DOHH2 (cell line): ENCODE data around the gene AHSP.

Experiments
- EZH2phosphoT487 ChIP-seq: fragments of 200-600 bp; sonication (generic); IDR thresholded peaks from 2 replicates; pipeline ENCODE4 v1.6.1; 2017; ENCODE audit warnings: borderline replicate concordance, mild to moderate bottlenecking, antibody characterized with exemption, low read length, moderate library complexity, mixed read lengths
- TF ChIP-seq, protein P1 (sequence below): fragments of 200-600 bp; sonication (generic); IDR thresholded peaks from one replicate; pipeline ENCODE4 v1.5.1; 2014; ENCODE audit warnings: antibody characterized with exemption, mild to moderate bottlenecking, low read depth, low read length; ENCODE audit not compliant: poor library complexity, severe bottlenecking

DNA sequence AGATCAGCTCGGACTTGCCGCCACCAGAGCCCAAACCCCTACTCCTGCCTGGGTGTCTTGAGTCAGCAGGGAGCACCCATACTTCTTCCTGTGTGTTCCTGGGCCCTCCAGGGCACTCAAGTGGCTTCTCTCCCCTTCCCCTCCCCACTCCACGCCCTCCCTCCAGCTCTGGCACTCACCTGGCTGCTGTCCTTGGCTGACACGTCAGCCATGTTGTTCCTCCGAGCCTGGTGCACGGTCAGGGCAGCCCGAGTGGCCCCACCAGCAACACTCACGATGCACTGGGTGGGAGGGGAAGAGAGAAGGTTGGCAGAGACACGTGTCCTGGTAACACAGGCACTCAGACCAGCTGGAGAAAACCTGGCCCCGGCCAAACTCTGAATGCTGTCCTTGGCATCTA is 31.0 kb upstream of the AHSP start:
- TF ChIP-seq, protein P1, sequence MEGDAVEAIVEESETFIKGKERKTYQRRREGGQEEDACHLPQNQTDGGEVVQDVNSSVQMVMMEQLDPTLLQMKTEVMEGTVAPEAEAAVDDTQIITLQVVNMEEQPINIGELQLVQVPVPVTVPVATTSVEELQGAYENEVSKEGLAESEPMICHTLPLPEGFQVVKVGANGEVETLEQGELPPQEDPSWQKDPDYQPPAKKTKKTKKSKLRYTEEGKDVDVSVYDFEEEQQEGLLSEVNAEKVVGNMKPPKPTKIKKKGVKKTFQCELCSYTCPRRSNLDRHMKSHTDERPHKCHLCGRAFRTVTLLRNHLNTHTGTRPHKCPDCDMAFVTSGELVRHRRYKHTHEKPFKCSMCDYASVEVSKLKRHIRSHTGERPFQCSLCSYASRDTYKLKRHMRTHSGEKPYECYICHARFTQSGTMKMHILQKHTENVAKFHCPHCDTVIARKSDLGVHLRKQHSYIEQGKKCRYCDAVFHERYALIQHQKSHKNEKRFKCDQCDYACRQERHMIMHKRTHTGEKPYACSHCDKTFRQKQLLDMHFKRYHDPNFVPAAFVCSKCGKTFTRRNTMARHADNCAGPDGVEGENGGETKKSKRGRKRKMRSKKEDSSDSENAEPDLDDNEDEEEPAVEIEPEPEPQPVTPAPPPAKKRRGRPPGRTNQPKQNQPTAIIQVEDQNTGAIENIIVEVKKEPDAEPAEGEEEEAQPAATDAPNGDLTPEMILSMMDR: no peak
- TF ChIP-seq EZH2phosphoT487: no peak
